ENCODE data around the gene ETS2. TPM values are rescaled to one million over a fixed set of nuclear protein-coding genes. Genes with fewer than 3 reads are reported as not detected.

Gene ETS2
- polyA plus RNA-seq, 3 donors: 54.2 to 150 (median 59.5) TPM

DNA sequence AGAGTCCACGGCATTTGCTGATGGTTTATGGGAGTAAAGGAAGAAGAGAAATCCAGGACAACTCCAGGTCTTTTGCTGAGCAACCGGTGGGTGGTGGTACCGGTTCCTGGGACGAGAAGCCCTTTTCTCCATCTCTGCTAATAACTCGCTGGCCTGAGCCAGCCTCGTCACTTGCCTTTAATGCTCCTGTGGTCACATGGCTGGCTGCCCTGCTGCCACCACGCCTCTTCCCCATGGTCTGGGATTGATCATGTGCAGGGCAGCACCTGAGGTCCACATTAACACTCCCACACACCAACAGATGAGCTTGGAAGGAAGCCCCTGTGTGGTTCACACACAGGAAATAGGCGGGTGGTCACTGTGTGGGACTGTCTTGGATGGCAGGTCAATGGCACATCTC lies 10.3 kb upstream of the ETS2 start:
- Histone ChIP-seq H3K79me2 (ENCODE audit: insufficient read depth, low read length) (no peaks in the 10 kb centered on the region), H3K9me3 (replicated peaks in 1 of 2; ENCODE audit: control insufficient read depth in 1 of 2, insufficient read depth in 1 of 2, low read length in 2 of 2) (no peaks in the 10 kb centered on the region), H3K9ac (ENCODE audit: insufficient read depth, low read length, poor library complexity, severe bottlenecking) (no peak overlapping the region), H3K36me3 (replicated peaks in 1 of 2; ENCODE audit: control insufficient read depth in 1 of 2, insufficient read depth in 2 of 2, low read length in 2 of 2) (no peaks in the 10 kb centered on the region), H2AFZ (ENCODE audit: insufficient read depth, low read depth, low read length, poor library complexity, severe bottlenecking) (no peak overlapping the region), H3K27me3 (ENCODE audit: control insufficient read depth in 2 of 2, insufficient read depth in 2 of 2, low read length in 2 of 2) (no peaks in the 10 kb centered on the region), H3K27ac (ENCODE audit: low read depth in 1 of 2, low read length in 2 of 2) (no peak overlapping the region), H3K4me1 (ENCODE audit: control insufficient read depth in 1 of 2, insufficient read depth in 2 of 2, low read length in 2 of 2) (peaks cover 6 to 9% of the 10 kb centered on the region in 2 donors), H4K20me1 (ENCODE audit: insufficient read depth, low read length) (no peaks in the 10 kb centered on the region), H3K4me2 (replicated peaks; ENCODE audit: extremely low read depth, low read length, poor library complexity, severe bottlenecking) (no peak overlapping the region), H3K4me3 (replicated peaks in 1 of 3; ENCODE audit: low read depth in 2 of 3, low read length in 3 of 3) (no peak overlapping the region)
- intact Hi-C loops (cut with micrococcal nuclease): no loop called here
- DNase-seq: no peak
- TF ChIP-seq, protein P1, sequence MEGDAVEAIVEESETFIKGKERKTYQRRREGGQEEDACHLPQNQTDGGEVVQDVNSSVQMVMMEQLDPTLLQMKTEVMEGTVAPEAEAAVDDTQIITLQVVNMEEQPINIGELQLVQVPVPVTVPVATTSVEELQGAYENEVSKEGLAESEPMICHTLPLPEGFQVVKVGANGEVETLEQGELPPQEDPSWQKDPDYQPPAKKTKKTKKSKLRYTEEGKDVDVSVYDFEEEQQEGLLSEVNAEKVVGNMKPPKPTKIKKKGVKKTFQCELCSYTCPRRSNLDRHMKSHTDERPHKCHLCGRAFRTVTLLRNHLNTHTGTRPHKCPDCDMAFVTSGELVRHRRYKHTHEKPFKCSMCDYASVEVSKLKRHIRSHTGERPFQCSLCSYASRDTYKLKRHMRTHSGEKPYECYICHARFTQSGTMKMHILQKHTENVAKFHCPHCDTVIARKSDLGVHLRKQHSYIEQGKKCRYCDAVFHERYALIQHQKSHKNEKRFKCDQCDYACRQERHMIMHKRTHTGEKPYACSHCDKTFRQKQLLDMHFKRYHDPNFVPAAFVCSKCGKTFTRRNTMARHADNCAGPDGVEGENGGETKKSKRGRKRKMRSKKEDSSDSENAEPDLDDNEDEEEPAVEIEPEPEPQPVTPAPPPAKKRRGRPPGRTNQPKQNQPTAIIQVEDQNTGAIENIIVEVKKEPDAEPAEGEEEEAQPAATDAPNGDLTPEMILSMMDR (IDR thresholded peaks at IDR 0.05): no peak
- peaks cover 28% of the 10 kb centered on the region for H3K4me1 Mint-ChIP-seq
- no peak overlapping the region for H3K27ac Mint-ChIP-seq
- WGBS (ENCODE audit: insufficient coverage): 94% methylated on average over 6 of the region's 8 CpGs
- no peaks in the 10 kb centered on the region for H3K36me3 Mint-ChIP-seq
- no peak overlapping the region for H3K4me3 Mint-ChIP-seq
- peaks cover 0 to 2% (median 2%) of the 10 kb centered on the region in 3 donors for H3K27me3 Mint-ChIP-seq (ENCODE audit: low read depth in 3 of 3)
- H3K9me3 Mint-ChIP-seq: peaks cover 0 to 3% (median 0%) of the 10 kb centered on the region in 7 donors

DNA sequence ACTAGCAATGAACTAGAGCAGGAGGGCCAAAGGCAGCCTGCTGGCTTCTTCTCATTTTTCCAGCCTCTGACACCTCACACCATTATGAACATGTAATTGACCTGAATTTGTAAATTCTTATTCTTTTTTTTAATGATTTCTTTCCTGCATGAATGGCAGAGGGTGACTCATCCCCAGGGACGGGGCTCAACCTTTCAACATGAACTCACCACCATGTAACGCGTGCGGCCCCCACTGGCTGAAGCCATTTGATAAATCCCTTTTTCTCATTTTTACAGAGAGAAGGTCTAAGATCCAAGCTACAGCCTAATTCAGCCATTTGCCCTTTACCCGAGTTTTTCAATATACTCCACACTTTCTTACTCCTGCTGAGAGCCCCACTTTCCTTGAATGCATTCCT lies 9.3 kb upstream of the ETS2 start:
- no peak overlapping the region for H2AFZ ChIP-seq (ENCODE audit: insufficient read depth, low read depth, low read length, poor library complexity, severe bottlenecking)
- no peaks in the 10 kb centered on the region for H3K79me2 ChIP-seq (ENCODE audit: insufficient read depth, low read length)
- DNase-seq: no peak
- H3K27me3 Mint-ChIP-seq (ENCODE audit: low read depth in 3 of 3): peaks cover 0 to 2% (median 2%) of the 10 kb centered on the region in 3 donors
- H3K9me3 ChIP-seq (replicated peaks in 1 of 2; ENCODE audit: control insufficient read depth in 1 of 2, insufficient read depth in 1 of 2, low read length in 2 of 2): no peaks in the 10 kb centered on the region
- TF ChIP-seq, protein P1 (IDR thresholded peaks at IDR 0.05): no peak
- H3K27me3 ChIP-seq (ENCODE audit: control insufficient read depth in 2 of 2, insufficient read depth in 2 of 2, low read length in 2 of 2): no peaks in the 10 kb centered on the region
- peak overlapping the region in 2 of 7 donors; percentile 0 to 1 for H3K27ac Mint-ChIP-seq
- H3K4me1 ChIP-seq (ENCODE audit: control insufficient read depth in 1 of 2, insufficient read depth in 2 of 2, low read length in 2 of 2): no peaks in the 10 kb centered on the region
- intact Hi-C loops (cut with micrococcal nuclease): no loop called here
- no peaks in the 10 kb centered on the region for H4K20me1 ChIP-seq (ENCODE audit: insufficient read depth, low read length)
- peaks cover 18% of the 10 kb centered on the region for H3K4me1 Mint-ChIP-seq
- H3K36me3 ChIP-seq (replicated peaks in 1 of 2; ENCODE audit: control insufficient read depth in 1 of 2, insufficient read depth in 2 of 2, low read length in 2 of 2): no peaks in the 10 kb centered on the region
- H3K27ac ChIP-seq (ENCODE audit: low read depth in 1 of 2, low read length in 2 of 2): no peak overlapping the region
- H3K9ac ChIP-seq (ENCODE audit: insufficient read depth, low read length, poor library complexity, severe bottlenecking): no peak overlapping the region
- H3K4me2 ChIP-seq (replicated peaks; ENCODE audit: extremely low read depth, low read length, poor library complexity, severe bottlenecking): no peak overlapping the region
- H3K36me3 Mint-ChIP-seq: no peaks in the 10 kb centered on the region
- peaks cover 0 to 3% (median 0%) of the 10 kb centered on the region in 7 donors for H3K9me3 Mint-ChIP-seq
- H3K4me3 Mint-ChIP-seq: no peak overlapping the region
- H3K4me3 ChIP-seq (replicated peaks in 1 of 3; ENCODE audit: low read depth in 2 of 3, low read length in 3 of 3): no peak overlapping the region
- WGBS (ENCODE audit: insufficient coverage): 86% methylated on average over 2 of the region's 5 CpGs
